Pancreas (tissue), 10 donors: ENCODE results near the gene POMC. TPM values are rescaled to one million over a fixed set of nuclear protein-coding genes. Genes with fewer than 3 reads are reported as not detected.

Experiments
- ATAC-seq, 4 donors: fragments of 200-7000 bp; cut with Tn5 transposase; one replicate each; pipeline versions ENCODE4 v1.8.0 to v1.9.1; 2020; ENCODE audit warnings: mild to moderate bottlenecking in 4 of 4, moderate library complexity in 4 of 4
- DNase-seq, 6 donors: peaks; one replicate each; pipeline ENCODE4 v3.0.0-alpha.2; 2020
- FAIRE-seq: peaks from 2 replicates; lab custom pipeline; 2012; peaks lifted over from hg19 to GRCh38; lab: Jason Lieb, UNC
- H3K27ac ChIP-seq, 4 donors: fragments of 200-600 bp; sonication (generic); 1 replicate in 3 of 4; 2 replicates in 1 of 4; pipeline versions ENCODE4 v1.5.0 to v1.8.0; 2020
- H3K27me3 ChIP-seq, 4 donors: fragments of 200-600 bp; one replicate each; pipeline ENCODE4 v1.8.0; 2021
- H3K36me3 ChIP-seq, 3 donors: fragments of 200-600 bp; sonication (generic) in 1 of 3; one replicate each; pipeline versions ENCODE4 v1.5.0 to v1.8.0; 2020 to 2021
- H3K4me1 ChIP-seq, 3 donors: fragments of 200-600 bp; one replicate each; pipeline ENCODE4 v1.8.0; 2021
- H3K4me3 ChIP-seq, 4 donors: fragments of 200-600 bp; sonication (generic) in 2 of 4; one replicate each; pipeline versions ENCODE4 v1.5.0 to v1.8.0; 2020 to 2021
- H3K9me3 ChIP-seq, 4 donors: fragments of 200-600 bp; one replicate each; pipeline ENCODE4 v1.8.0; 2021
- WGBS, 2 donors: extraction: QIAGEN DNeasy Blood & Tissue Kit; methylation state at CpG; one replicate each; pipeline ENCODE4 v1.1.7; 2013; 5-methylcytosine and 5-hydroxymethylcytosine counted together
- intact Hi-C, 3 donors: fragments of 100-400 bp; cut with DNase I; formaldehyde crosslinking; loops; one replicate each; pipeline versions ENCODE4 v1.11.1 to v1.14.2; 2022
- polyA plus RNA-seq, 2 donors: library from polyadenylated mRNA; stranded (reverse); fragments of 200-250 nt; gene quantifications; one replicate each; pipeline ENCODE4 v1.2.3, GENCODE V29; 2013
- total RNA-seq, 6 donors: library from RNA; stranded (reverse); fragmentation: NEBNext Ultra II Directional in 4 of 6; extraction: Animal tissue kit (Norgen Biotek cat#: 25700) in 4 of 6; gene quantifications; one replicate each; pipeline versions ENCODE4 v1.2.1 to v1.2.4, GENCODE V29; 2021 to 2023
- TF ChIP-seq, protein P1 (sequence below), 4 donors: fragments of 200-600 bp; sonication (generic) in 3 of 4; IDR thresholded peaks; one replicate each; pipeline versions ENCODE4 v1.5.0 to v1.8.0; 2021; ENCODE audit warnings: antibody characterized with exemption in 4 of 4
- donor health status: healthy with polysubstance abuse.
- donor health status: DM: no; HTN: no; CAD: no; lungs with moderate emphysema.
- donor health status: DM: no; HTN: no; CAD: no.
- donor health status: control.
- donor health status: control.
- donor health status: Bipolar disorder and iron deficiency.
- donor health status: DM: yes; HTN: yes; CAD: no.
- donor health status: DM: no; HTN: no; CAD: no.
- donor health status: DM: no; HTN: no; CAD: no.
- donor health status: DM: yes; HTN: yes; CAD: no.

Gene POMC
- total and polyA plus RNA-seq, 8 donors = 2.4 to 13.5 (median 6.3) TPM

DNA sequence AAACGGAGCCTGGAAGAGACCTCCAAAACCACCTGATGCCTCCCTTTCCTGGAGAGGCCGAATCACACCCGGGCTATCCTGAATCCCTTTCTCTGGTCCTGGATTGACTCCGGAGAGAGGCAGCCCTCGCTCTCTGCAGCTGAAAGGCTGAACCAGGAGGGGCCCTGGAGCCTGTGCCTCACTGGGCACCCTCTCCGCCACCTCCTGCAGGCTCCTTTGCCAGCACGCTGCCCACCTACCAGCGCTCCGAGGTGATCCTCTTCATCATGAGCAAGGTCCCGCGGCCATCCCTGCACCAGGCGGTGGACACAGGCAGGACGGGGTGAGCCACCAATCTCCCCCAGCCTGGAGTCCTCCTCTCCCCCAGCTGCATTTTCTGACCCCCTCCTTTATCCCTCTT lies 35.7 kb downstream of the POMC start:
- 76 to 79% methylated on average over 9 to 13 of the region's 13 CpGs for whole genome bisulfite sequencing, 2 donors
- Histone ChIP-seq H3K27me3 (no peaks in the 10 kb centered on the region), H3K4me3 (no peak overlapping the region), H3K27ac (no peak overlapping the region), H3K9me3 (no peaks in the 10 kb centered on the region), H3K4me1 (no peaks in the 10 kb centered on the region), H3K36me3 (no peaks in the 10 kb centered on the region)
- FAIRE-seq (no peak), DNase-seq (peak in 1 of 6 donors; percentile 55), ATAC-seq (no peak)
- TF ChIP-seq, protein P1, sequence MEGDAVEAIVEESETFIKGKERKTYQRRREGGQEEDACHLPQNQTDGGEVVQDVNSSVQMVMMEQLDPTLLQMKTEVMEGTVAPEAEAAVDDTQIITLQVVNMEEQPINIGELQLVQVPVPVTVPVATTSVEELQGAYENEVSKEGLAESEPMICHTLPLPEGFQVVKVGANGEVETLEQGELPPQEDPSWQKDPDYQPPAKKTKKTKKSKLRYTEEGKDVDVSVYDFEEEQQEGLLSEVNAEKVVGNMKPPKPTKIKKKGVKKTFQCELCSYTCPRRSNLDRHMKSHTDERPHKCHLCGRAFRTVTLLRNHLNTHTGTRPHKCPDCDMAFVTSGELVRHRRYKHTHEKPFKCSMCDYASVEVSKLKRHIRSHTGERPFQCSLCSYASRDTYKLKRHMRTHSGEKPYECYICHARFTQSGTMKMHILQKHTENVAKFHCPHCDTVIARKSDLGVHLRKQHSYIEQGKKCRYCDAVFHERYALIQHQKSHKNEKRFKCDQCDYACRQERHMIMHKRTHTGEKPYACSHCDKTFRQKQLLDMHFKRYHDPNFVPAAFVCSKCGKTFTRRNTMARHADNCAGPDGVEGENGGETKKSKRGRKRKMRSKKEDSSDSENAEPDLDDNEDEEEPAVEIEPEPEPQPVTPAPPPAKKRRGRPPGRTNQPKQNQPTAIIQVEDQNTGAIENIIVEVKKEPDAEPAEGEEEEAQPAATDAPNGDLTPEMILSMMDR (IDR thresholded peaks at IDR 0.05) = no peak
- intact Hi-C loops = loop anchor here in 2 of 3 donors (10.0 kb wide), 3 partner anchors 158 to 718 kb away; partner anchors contain the start of gene DNAJC27 (in 1 of the 2)

DNA sequence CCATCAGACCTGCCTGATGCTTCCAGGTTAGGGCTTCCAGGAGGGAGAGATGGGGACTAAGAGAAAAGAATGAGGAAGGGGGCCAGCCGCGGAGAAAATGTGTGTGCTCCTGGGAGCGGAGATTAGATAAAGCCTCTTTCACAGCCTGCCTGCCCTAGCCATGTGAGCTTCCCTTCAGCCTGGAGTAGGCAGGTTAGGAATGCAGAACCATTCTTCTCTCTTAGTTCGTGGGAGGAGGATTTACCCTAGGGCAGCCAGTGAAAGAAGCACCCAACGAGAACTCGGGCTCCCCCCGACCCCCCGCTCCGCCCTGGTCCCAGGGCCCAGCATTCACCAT lies 36.1 kb downstream of the POMC start:
- ATAC-seq = peak in 3 of 4 donors; percentile 15 to 24 (median 21)
- H3K4me1 ChIP-seq = no peaks in the 10 kb centered on the region
- TF ChIP-seq, protein P1 (IDR thresholded peaks at IDR 0.05) = no peak
- no peak overlapping the region for H3K27ac ChIP-seq
- FAIRE-seq = no peak
- WGBS, 2 donors = 27 to 32% methylated on average over 9 of the region's 9 CpGs
- no peaks in the 10 kb centered on the region for H3K36me3 ChIP-seq
- no peaks in the 10 kb centered on the region for H3K27me3 ChIP-seq
- H3K9me3 ChIP-seq = no peaks in the 10 kb centered on the region
- no peak for DNase-seq
- peak overlapping the region in 2 of 4 donors; percentile 17 to 31 for H3K4me3 ChIP-seq
- intact Hi-C loops = loop anchor here in 2 of 3 donors (10.0 kb wide), 3 partner anchors 157 to 717 kb away; partner anchors contain the start of gene DNAJC27 (in 1 of the 2)

DNA sequence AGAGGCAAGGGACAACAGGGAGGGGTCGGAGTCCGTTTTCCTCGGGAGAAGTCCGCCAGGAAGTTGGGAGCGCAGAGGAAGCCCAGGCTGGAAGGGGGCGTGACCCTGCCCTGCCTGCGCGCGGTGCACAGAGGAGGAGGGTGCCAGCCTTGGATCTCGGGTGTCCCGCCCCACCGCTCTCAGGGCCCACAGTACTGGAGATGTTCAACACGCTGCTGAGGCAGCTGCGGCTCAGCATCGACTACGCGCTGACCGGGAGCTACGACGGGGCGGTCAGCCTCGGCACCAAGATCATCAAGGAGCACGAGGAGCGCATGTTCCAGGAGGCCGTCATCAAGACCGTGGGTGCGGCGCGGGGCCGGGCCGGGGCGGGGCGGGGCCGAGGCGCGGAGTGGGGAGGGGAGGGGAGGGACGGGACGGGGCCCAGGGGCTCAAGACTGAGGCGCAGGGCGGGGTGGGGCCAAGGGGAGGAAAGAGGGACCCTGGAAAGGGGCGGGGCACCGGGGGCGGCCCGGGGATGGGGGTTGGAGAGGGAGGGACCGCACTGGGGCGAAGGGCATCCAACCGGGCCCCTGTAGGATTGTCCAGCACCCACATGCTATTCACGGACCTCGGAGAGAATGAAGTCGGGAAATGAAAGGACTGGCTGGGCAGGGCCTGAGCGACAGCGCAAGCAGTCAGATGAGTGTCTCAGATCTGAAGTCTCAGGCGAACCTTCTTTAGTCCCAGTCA lies 36.6 kb downstream of the POMC start:
- ATAC-seq (peak; percentile 27 to 38 (median 32)), FAIRE-seq (no peak), DNase-seq (peak in 2 of 6 donors; percentile 32 to 66)
- Histone ChIP-seq H3K36me3 (no peaks in the 10 kb centered on the region), H3K27ac (no peak overlapping the region), H3K9me3 (no peaks in the 10 kb centered on the region), H3K4me3 (peak overlapping the region in 2 of 4 donors; percentile 17 to 31), H3K4me1 (no peaks in the 10 kb centered on the region), H3K27me3 (no peaks in the 10 kb centered on the region)
- intact Hi-C loops = loop anchor here in 2 of 3 donors (10.0 kb wide), 3 partner anchors 157 to 717 kb away; partner anchors contain the start of gene DNAJC27 (in 1 of the 2)
- WGBS, 2 donors = 9 to 11% methylated on average over 49 to 53 of the region's 53 CpGs
- TF ChIP-seq, protein P1 (IDR thresholded peaks at IDR 0.05) = no peak

DNA sequence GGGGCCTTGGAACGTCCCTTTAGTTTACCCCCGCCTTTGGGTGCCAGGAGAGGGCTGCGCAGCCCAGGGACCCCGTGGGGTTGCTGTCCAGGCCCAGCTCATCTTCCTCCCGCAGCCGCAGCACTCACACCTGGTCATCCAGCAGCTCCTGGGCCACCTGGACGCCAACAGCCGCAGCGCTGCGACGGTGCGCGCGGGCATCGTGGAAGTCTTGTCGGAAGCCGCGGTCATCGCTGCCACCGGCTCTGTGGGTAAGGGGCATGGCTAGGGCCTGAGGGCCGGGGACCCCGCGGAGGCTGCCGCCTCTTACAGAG lies 37.2 kb downstream of the POMC start:
- H3K9me3 ChIP-seq = no peaks in the 10 kb centered on the region
- FAIRE-seq (no peak), ATAC-seq (no peak), DNase-seq (no peak)
- TF ChIP-seq, protein P1 (IDR thresholded peaks at IDR 0.05) = no peak
- WGBS, 2 donors = 60 to 68% methylated on average over 23 to 24 of the region's 24 CpGs
- intact Hi-C loops = loop anchor here in 2 of 3 donors (10.0 kb wide), 3 partner anchors 156 to 716 kb away; partner anchors contain the start of gene DNAJC27 (in 1 of the 2)
- no peak overlapping the region for H3K27ac ChIP-seq
- no peaks in the 10 kb centered on the region for H3K36me3 ChIP-seq
- H3K27me3 ChIP-seq = no peaks in the 10 kb centered on the region
- H3K4me1 ChIP-seq = no peaks in the 10 kb centered on the region
- peak overlapping the region in 1 of 4 donors; percentile 31 for H3K4me3 ChIP-seq
